Ecto neural progenitor cell (in vitro differentiated cells): ENCODE data around the gene MAP3K5.

Source experiments
- DNase-seq: peaks from one replicate; pipeline ENCODE4 v3.0.0-alpha.2; 2018; ENCODE audit warnings: low spot score

The MAP3K5 gene

GRCh38 chr6:136683209-136683941, 108.9 kb downstream of the MAP3K5 start:
- DNase-seq, result no peak

GRCh38 chr6:136682292-136682691, 110.0 kb downstream of the MAP3K5 start:
- no peak for DNase-seq

- DNase-seq, result no peak
Observed at GRCh38 chr6:136677822-136678221, 114.5 kb downstream of the MAP3K5 start.

GRCh38 chr6:136677344-136677743, 114.9 kb downstream of the MAP3K5 start:
- DNase-seq, result no peak

GRCh38 chr6:136676075-136676474, 116.2 kb downstream of the MAP3K5 start:
- no peak for DNase-seq

- no peak for DNase-seq
Observed at GRCh38 chr6:136673571-136673970, 118.7 kb downstream of the MAP3K5 start.

GRCh38 chr6:136672144-136672543, 120.1 kb downstream of the MAP3K5 start:
- no peak for DNase-seq

- DNase-seq, result no peak
Observed at GRCh38 chr6:136669299-136669699, 123.0 kb downstream of the MAP3K5 start.

GRCh38 chr6:136668571-136668970, 123.7 kb downstream of the MAP3K5 start:
- DNase-seq, result no peak

GRCh38 chr6:136666041-136666440, 126.2 kb downstream of the MAP3K5 start:
- DNase-seq, result no peak

GRCh38 chr6:136662347-136663237, 129.7 kb downstream of the MAP3K5 start:
- DNase-seq, result no peak

- no peak for DNase-seq
Observed at GRCh38 chr6:136660727-136661126, 131.6 kb downstream of the MAP3K5 start.

GRCh38 chr6:136659991-136660499, 132.2 kb downstream of the MAP3K5 start:
- no peak for DNase-seq

- DNase-seq, result no peak
Observed at GRCh38 chr6:136658711-136659110, 133.6 kb downstream of the MAP3K5 start.

- no peak for DNase-seq
Observed at GRCh38 chr6:136657666-136658065, 134.6 kb downstream of the MAP3K5 start.

GRCh38 chr6:136656121-136656520, 136.2 kb downstream of the MAP3K5 start:
- DNase-seq, result no peak

GRCh38 chr6:136655239-136656014, 136.8 kb downstream of the MAP3K5 start:
- no peak for DNase-seq

- DNase-seq, result no peak
Observed at GRCh38 chr6:136654086-136654485, 138.2 kb downstream of the MAP3K5 start.

- DNase-seq, result no peak
Observed at GRCh38 chr6:136652656-136653055, 139.6 kb downstream of the MAP3K5 start.

- DNase-seq, result no peak
Observed at GRCh38 chr6:136651982-136652381, 140.3 kb downstream of the MAP3K5 start.

GRCh38 chr6:136647363-136647852, 144.9 kb downstream of the MAP3K5 start:
- DNase-seq, result no peak

GRCh38 chr6:136646377-136646776, 145.9 kb downstream of the MAP3K5 start:
- DNase-seq, result no peak
